ENCODE measurements around the gene PCARE. TPM values are rescaled to one million over a fixed set of nuclear protein-coding genes. Genes with fewer than 3 reads are reported as not detected.

PCARE gene
- total RNA-seq, 1 experiment from 2014 or later: not detected

- DNase-seq (ENCODE audit: extremely low read depth, low read depth): no peak
Observed at GRCh38 chr2:29064746-29065067, 9.6 kb downstream of the PCARE start.

- no peak for DNase-seq (ENCODE audit: extremely low read depth, low read depth)
Observed at GRCh38 chr2:29064346-29064715, 10.0 kb downstream of the PCARE start.

DNA sequence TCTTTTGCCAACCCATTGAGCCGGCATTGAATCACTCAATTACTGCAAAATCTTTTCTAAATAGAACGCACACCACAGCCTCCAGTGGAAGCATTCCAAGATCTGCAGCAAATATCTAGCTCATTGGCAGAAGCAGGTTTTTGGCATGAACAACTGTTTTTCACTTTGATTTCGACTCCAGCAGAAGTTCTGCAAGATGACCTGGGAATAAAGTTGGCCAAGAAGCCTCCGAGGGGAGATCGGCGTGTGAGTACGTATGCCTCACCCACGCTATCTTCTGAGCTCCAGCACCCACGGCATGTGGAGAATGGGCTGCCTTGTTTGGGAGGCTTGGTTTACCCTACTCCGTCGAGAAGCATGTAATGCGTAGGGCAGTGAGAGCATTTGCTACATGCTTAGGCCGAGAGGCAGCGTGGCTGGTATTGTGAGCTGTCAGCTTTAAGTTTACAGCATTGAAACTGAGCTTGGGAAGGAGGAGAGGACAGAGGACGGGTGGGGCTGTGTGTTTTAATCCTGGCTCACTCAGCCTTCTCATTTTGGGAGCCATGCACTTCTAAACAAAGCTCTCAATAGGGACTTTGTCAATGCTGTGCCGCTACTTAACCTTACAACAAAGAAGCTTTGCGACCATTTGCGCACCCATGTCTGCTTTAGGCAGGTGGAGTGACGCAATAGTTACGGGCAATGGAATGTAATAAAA lies 10.5 kb downstream of the PCARE start:
- DNase-seq (ENCODE audit: extremely low read depth, low read depth): no peak

GRCh38 chr2:29063056-29063455 lies 11.3 kb downstream of the PCARE start:
- DNase-seq (ENCODE audit: extremely low read depth, low read depth): no peak

GRCh38 chr2:29062371-29062770 lies 12.0 kb downstream of the PCARE start:
- no peak for DNase-seq (ENCODE audit: extremely low read depth, low read depth)

DNA sequence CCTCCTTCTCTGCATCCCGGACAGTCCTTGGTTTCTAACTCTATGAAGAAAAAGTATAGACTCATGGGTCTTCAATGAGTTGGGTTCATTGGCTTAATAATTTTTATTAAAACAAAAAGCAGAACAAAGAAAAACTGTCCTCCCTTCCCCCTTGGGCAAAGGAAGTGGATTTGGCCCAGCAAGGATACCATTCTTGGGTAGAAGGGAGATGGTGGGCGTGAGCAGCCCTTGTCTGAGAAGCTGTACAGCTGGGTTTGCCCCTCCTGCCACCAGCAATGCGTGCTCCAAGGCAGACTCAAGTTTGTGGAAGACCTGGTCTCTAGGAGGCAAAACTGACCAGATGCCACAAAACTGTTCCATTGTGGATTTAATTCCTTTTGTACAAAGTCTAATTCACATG lies 12.7 kb downstream of the PCARE start:
- DNase-seq (ENCODE audit: extremely low read depth, low read depth): no peak

GRCh38 chr2:29061176-29061575 lies 13.1 kb downstream of the PCARE start:
- DNase-seq (ENCODE audit: extremely low read depth, low read depth): no peak

GRCh38 chr2:29060441-29060840 lies 13.9 kb downstream of the PCARE start:
- no peak for DNase-seq (ENCODE audit: extremely low read depth, low read depth)

- no peak for DNase-seq (ENCODE audit: extremely low read depth, low read depth)
Observed at GRCh38 chr2:29059624-29060023, 14.7 kb downstream of the PCARE start.

- DNase-seq (ENCODE audit: extremely low read depth, low read depth): no peak
Observed at GRCh38 chr2:29057006-29057405, 17.3 kb downstream of the PCARE start.

GRCh38 chr2:29056452-29056851 lies 17.9 kb downstream of the PCARE start:
- no peak for DNase-seq (ENCODE audit: extremely low read depth, low read depth)

GRCh38 chr2:29055601-29056000 lies 18.7 kb downstream of the PCARE start:
- no peak for DNase-seq (ENCODE audit: extremely low read depth, low read depth)

DNA sequence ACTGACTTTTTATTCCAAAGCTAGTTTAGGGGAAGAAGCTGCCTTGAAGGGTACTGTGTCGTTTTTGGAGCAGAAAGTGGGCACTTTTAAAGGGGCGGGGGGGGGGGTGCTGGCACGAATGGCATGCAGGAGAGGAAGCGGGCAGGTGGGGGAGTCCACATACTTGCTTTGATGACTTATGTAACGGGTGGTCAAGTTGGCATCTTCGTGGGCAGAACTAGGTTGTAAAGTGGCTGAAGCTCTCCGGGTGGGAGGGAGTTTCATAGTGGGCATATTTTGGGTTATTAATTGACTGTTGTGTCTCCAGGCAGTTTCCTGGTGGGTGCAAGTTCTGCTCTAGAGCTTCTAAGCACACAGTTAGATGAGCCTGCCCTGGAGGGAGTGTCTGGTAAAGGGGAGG lies 19.9 kb downstream of the PCARE start:
- no peak for DNase-seq (ENCODE audit: extremely low read depth, low read depth)

GRCh38 chr2:29053670-29054400 lies 20.5 kb downstream of the PCARE start:
- DNase-seq (ENCODE audit: extremely low read depth, low read depth): no peak

GRCh38 chr2:29053223-29053622 lies 21.1 kb downstream of the PCARE start:
- no peak for DNase-seq (ENCODE audit: extremely low read depth, low read depth)

GRCh38 chr2:29052807-29053206 lies 21.5 kb downstream of the PCARE start:
- no peak for DNase-seq (ENCODE audit: extremely low read depth, low read depth)

- DNase-seq (ENCODE audit: extremely low read depth, low read depth): no peak
Observed at GRCh38 chr2:29051730-29052129, 22.6 kb downstream of the PCARE start.

DNA sequence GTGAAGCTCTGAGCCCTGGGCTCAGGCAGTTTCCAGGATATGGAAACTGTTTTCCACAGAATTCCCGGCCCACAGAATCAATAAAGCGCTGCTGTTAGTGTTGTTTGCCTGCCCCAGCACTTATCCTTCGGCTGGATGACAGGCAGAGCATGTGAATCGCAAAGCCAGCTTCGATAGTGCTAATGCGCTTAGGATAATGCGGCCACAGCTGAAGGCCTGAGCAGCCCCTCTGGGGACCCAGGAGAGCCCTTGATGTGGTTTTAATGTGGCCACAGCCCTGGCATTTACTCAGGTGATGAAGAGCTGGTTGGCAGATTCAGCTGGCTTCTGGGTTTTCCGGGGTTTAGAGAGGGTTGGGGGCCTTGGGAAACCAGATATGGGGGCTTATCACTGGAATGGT lies 23.7 kb downstream of the PCARE start:
- DNase-seq (ENCODE audit: extremely low read depth, low read depth): no peak

DNA sequence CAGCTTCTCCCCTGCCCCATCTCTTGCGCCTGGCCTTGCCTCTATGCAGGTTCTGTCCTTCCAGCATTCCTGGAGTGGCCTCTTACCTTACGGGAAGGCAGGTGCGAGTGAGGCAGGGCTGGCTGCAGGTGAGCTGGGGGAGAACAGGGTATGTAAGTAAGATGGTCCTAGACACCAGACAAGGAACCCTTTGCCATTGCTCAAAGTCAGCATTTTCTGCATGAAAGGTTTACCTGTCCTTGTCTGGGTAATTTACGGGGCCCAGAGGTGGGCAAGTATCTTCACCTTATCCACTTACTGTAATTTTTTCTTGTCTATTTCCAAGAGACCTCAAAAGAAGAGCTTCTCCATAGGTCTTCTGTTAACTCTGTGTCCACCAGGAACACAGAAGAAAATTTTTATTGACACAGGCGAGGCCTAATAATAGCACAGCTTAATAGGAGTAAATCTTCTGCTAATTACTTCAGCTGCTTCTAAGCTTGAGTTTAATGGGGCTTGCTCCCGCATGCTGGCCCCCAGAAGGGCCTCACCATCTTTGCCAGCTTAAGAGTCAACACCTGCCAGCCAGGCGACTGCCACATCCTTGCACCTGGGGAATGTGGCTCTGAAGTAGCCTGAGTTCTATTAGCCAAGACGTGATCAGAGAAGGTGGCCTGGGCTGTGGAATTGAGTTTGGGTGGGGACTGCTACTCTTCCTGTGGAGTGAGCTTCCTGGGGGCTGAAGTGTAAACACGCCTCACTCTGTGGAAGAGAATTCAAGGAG lies 27.1 kb downstream of the PCARE start:
- DNase-seq (ENCODE audit: extremely low read depth, low read depth): no peak

GRCh38 chr2:29046321-29046720 lies 28.0 kb downstream of the PCARE start:
- DNase-seq (ENCODE audit: extremely low read depth, low read depth): no peak

GRCh38 chr2:29044459-29044858 lies 29.9 kb downstream of the PCARE start:
- DNase-seq (ENCODE audit: extremely low read depth, low read depth): no peak

DNA sequence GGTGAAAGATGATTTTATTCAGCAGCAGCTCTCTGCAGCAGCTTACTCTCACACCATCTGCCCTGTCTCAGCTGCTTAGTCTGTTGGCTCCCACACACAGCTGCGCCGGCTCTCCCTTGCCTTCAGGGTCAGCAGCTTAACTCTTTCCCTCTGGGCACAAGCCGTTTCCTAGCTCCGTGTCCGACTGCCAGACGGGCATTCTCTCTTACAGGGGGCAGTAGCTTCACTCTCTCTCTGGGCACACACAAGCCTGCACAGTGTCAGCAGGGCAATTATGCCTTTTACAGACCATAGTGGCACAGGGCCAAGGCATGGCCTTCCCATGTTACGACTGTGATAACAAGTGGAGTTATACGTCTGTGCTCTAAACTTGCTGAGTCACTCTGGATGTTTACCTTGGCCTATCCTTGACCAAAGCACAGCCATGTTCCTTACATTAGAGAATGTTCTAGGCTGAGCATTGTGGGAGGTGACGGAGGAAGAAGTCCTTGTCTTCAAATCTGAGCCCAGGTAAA lies 31.7 kb downstream of the PCARE start:
- DNase-seq (ENCODE audit: extremely low read depth, low read depth): no peak
